HG03135 (cell line): ENCODE results near the gene CAMSAP3.

Experiments used
- ATAC-seq: cut with Tn5 transposase; IDR thresholded peaks from one replicate; pipeline ENCODE4 v1.9.1; 2021; ENCODE audit warnings: mild to moderate bottlenecking, moderate library complexity; ENCODE audit not compliant: unreplicated experiment

Gene CAMSAP3, protein sequence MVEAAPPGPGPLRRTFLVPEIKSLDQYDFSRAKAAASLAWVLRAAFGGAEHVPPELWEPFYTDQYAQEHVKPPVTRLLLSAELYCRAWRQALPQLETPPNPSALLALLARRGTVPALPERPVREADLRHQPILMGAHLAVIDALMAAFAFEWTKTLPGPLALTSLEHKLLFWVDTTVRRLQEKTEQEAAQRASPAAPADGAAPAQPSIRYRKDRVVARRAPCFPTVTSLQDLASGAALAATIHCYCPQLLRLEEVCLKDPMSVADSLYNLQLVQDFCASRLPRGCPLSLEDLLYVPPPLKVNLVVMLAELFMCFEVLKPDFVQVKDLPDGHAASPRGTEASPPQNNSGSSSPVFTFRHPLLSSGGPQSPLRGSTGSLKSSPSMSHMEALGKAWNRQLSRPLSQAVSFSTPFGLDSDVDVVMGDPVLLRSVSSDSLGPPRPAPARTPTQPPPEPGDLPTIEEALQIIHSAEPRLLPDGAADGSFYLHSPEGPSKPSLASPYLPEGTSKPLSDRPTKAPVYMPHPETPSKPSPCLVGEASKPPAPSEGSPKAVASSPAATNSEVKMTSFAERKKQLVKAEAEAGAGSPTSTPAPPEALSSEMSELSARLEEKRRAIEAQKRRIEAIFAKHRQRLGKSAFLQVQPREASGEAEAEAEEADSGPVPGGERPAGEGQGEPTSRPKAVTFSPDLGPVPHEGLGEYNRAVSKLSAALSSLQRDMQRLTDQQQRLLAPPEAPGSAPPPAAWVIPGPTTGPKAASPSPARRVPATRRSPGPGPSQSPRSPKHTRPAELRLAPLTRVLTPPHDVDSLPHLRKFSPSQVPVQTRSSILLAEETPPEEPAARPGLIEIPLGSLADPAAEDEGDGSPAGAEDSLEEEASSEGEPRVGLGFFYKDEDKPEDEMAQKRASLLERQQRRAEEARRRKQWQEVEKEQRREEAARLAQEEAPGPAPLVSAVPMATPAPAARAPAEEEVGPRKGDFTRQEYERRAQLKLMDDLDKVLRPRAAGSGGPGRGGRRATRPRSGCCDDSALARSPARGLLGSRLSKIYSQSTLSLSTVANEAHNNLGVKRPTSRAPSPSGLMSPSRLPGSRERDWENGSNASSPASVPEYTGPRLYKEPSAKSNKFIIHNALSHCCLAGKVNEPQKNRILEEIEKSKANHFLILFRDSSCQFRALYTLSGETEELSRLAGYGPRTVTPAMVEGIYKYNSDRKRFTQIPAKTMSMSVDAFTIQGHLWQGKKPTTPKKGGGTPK

GRCh38 chr19:7595466-7596133 lies at the start of gene CAMSAP3:
TSS of gene CAMSAP3 (plus strand) at chr19:7595863. CDS start at chr19:7596003, 140 bp downstream.
- peak; percentile 54 for ATAC-seq

DNA sequence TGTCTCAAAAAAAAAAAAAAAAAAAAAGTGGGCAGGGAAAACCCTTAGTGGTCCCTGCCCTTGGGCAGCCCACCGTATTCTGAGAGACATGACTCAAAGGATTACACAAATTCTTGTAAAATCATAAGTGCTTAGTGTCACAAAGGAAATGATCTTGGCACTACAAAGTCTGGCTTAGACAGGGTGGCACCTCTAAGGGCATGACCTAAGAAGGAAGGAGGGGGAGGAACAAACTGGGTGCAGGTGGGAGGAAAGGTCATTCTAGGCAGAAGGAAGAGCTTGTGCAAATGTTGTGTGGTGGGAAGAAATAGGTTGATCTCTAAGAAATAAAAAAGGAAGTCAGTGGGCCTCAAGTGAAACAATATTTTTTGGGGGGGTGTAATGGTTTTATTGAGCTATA lies 49.8 kb upstream of the CAMSAP3 start:
- ATAC-seq, result no peak

- ATAC-seq, result no peak
Measured at GRCh38 chr19:7547159-7547558, 48.5 kb upstream of the CAMSAP3 start.

GRCh38 chr19:7549429-7550148 lies 46.1 kb upstream of the CAMSAP3 start:
- ATAC-seq, result no peak

- ATAC-seq, result no peak
Measured at GRCh38 chr19:7550169-7550770, 45.4 kb upstream of the CAMSAP3 start.

- ATAC-seq, result no peak
Measured at GRCh38 chr19:7550987-7551761, 44.5 kb upstream of the CAMSAP3 start.

- no peak for ATAC-seq
Measured at GRCh38 chr19:7552781-7553180, 42.9 kb upstream of the CAMSAP3 start.

DNA sequence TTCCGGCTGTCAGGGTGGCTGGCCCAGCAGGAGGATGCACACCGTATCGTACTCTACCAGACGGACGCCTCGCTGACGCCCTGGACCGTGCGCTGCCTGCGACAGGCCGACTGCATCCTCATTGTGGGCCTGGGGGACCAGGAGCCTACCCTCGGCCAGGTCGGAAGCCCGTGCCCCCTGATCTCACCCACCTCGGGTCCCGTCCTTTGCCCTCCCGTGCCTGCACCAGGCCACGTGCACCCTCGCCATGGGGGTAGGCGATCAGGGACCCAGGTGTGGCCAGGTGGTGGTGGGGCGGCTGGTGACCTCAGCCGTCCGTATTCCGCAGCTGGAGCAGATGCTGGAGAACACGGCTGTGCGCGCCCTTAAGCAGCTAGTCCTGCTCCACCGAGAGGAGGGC lies 41.1 kb upstream of the CAMSAP3 start:
- no peak for ATAC-seq

GRCh38 chr19:7554990-7555864 lies 40.4 kb upstream of the CAMSAP3 start:
- ATAC-seq, result no peak

GRCh38 chr19:7556696-7557315 lies 38.9 kb upstream of the CAMSAP3 start:
- ATAC-seq, result no peak

DNA sequence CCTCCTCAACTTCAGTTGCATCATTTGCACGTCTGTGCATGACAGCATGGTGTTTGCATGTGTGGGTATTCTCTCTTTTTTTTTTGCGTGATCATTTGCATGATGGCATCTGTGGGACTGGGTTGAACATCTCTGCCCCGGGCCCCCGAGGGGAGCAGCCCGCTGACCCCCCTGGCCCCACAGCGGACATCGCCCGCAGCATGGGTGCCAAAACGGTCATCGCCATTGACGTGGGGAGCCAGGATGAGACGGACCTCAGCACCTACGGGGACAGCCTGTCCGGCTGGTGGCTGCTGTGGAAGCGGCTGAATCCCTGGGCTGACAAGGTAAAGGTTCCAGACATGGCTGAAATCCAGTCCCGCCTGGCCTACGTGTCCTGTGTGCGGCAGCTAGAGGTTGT lies 37.0 kb upstream of the CAMSAP3 start:
- ATAC-seq, result no peak

DNA sequence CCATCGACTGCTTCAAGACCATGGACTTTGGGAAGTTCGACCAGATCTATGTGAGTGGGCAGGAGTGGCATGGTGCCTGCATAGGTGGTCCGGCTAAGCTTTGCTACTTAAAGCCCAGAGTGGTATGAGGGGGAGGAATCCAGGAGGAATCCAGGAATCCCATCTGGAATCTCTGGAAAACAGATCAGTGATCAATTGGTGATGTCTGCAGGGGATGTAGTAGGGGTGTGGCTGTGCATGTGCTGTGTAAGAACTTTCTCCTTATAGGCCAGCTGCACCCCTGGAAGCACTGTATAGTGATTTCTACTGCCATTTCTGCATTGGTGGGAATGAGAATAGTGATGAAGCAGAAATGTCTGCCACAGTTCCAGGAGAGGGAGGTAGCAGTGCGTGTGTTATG lies 36.6 kb upstream of the CAMSAP3 start:
- no peak for ATAC-seq

DNA sequence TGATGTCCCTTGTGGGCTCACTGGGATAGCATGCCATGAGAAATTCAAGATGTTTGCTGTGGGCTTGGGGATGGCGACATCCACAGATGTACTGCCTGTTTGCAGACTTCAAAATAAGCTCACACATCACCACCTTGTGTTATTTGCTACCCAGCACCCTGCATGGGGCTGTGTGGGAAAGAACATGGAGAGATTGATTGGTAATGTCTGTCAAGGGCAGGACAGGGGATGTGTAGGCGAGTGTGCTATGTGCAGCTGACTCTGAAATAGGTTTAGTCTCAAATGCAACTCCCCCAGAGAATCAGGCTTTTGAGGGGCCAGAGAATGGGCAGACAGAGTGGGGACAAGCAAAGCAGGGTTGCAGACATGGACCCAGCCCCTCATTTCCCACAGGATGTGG lies 35.4 kb upstream of the CAMSAP3 start:
- ATAC-seq, result no peak

DNA sequence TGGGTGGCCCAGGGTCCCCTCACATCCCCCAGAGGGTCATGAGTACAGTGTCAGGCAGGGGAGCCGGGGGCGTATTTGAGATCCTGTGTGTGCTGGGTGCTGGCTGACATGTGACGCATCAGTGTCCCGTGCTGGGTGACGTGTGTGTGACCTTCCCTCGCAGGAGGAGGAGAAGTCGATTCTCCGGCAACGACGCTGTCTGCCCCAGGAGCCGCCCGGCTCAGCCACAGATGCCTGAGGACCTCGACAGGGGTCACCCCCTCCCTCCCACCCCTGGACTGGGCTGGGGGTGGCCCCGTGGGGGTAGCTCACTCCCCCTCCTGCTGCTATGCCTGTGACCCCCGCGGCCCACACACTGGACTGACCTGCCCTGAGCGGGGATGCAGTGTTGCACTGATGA lies 34.3 kb upstream of the CAMSAP3 start:
- no peak for ATAC-seq

DNA sequence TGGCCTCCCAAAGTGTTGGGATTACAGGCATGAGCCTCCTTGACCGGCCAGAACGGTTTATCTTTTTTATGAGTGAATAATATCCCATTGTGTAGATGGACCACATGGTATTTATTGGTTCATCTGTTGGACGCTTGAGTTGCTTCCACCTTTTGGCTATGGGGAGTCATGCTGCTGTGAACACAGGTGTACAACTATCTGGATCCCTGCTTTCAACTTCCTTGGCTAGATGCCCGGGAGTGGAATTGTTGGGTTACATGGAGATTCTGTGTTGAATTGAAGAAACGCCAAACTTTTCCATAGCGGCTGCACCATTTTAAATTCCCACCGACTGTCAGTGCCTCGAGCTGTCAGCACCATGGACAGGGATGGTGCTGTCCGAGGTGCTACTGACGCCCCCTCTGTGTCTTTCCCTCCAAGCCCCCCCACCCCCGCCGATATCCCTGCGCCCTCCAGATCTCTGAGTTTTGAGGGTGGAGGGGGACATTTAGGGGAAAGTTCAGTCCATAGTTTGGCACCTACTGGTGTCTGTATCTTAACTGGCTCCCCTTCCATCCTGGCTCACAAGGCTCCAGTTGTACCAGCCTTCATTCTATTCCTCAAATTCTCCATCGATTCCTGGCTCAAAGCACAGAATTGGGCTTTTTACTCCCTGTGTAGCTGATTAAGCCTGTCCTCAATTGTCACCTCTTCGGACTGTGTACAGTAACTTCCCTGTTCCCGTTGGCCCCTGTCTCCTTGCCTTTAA lies 32.8 kb upstream of the CAMSAP3 start:
- no peak for ATAC-seq

DNA sequence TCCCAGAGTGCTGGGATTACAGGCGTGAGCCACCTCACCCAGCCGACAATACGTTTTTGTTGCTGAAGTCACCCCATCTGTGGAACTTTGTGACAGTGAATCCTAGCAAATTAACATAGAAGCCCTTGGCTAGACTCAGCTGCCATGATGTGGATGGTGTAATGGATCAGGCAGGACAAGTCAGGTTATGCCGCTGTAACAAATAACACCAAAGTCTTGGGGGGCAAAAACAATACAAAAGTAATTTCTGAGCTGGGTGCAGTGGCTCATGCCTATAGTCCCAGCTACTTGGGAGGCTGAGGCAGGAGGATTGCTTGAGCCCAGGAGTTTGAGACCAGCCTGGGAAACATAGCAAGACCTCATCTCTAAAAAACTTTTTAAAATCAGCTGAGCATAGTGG lies 30.8 kb upstream of the CAMSAP3 start:
- no peak for ATAC-seq

GRCh38 chr19:7565332-7565731 lies 30.3 kb upstream of the CAMSAP3 start:
- ATAC-seq, result no peak
